Epithelial cell of proximal tubule (primary cell): ENCODE measurements around the gene MMEL1. TPM values are rescaled to one million over a fixed set of nuclear protein-coding genes. Genes with fewer than 3 reads are reported as not detected.

Experiments
- DNase-seq: peaks from one replicate; pipeline ENCODE4 v3.0.0-alpha.2; 2011; ENCODE audit warnings: low read depth
- H3K4me3 ChIP-seq: 2 replicates; pipeline ENCODE4 v1.5.1; 2011; ENCODE audit warnings: low read depth, mild to moderate bottlenecking, low read length
- CTCF ChIP-seq: conservative IDR thresholded peaks from 2 replicates; pipeline ENCODE4 v1.5.1; 2012; ENCODE audit warnings: low read depth, mild to moderate bottlenecking, low read length
- total RNA-seq: library from RNA; depleted of rRNA; stranded (reverse); fragments of >200 nt; gene quantifications from 2 replicates; pipeline ENCODE4 v1.2.3, GENCODE V29; 2015

MMEL1 gene
- total RNA-seq, 1 donor from 2014 or later: not detected

- peak overlapping the region; percentile 85 for H3K4me3 ChIP-seq
- TF ChIP-seq CTCF: no peak
- DNase-seq: no peak
Measured at GRCh38 chr1:2587860-2588571, 44.8 kb downstream of the MMEL1 start.

- DNase-seq: no peak
- no peak for TF ChIP-seq CTCF
- H3K4me3 ChIP-seq: peak overlapping the region; percentile 85
Measured at GRCh38 chr1:2587071-2587859, 45.6 kb downstream of the MMEL1 start.

GRCh38 chr1:2586154-2587070 is 46.4 kb downstream of the MMEL1 start, which contains the start of gene PRXL2B:
PRXL2B (plus strand) TSS chr1:2586777; CDS start chr1:2586886, 109 bp downstream.
- TF ChIP-seq CTCF: no peak
- H3K4me3 ChIP-seq: peak within 1 kb of the TSS; percentile 85
- peak; percentile 81 for DNase-seq

GRCh38 chr1:2585318-2586092 is 47.3 kb downstream of the MMEL1 start:
- TF ChIP-seq CTCF: no peak
- H3K4me3 ChIP-seq: peak overlapping the region; percentile 85
- DNase-seq: no peak

GRCh38 chr1:2584686-2585317 is 48.0 kb downstream of the MMEL1 start:
- TF ChIP-seq CTCF: no peak
- H3K4me3 ChIP-seq: peak overlapping the region; percentile 85
- no peak for DNase-seq
